ENCODE measurements around the gene SOX30. TPM values are rescaled to one million over a fixed set of nuclear protein-coding genes. Genes with fewer than 3 reads are reported as not detected.

The SOX30 gene
- total and polyA plus RNA-seq, 4 donors: under 0.01 to 0.21 TPM; not detected in 2

DNA sequence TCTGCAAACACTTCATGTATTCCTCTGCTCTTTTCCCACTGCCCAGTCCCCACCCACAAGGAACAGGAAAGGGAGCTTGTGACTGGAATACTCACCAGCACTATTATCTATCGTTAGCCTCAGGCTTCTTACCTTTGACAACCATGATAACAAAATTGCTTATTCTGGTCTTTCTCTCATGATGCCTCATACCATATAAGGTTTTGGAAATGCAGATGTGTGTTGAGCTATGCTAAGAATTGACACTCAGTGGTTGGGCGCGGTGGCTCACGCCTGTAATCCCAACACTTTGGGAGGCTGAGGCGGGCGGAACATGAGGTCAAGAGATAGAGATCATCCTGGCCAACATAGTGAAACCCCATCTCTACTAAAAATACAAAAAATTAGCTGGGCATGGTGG is 25.4 kb downstream of the SOX30 start:
- DNase-seq (ENCODE audit: low spot score): no peak
- WGBS: 92% methylated on average over 6 of the region's 6 CpGs
- no peaks in the 10 kb centered on the region for H3K4me1 ChIP-seq (ENCODE audit: control insufficient read depth in 4 of 4, insufficient read depth in 4 of 4, low read length in 3 of 4)
- H3K27me3 ChIP-seq (ENCODE audit: control insufficient read depth in 4 of 4, insufficient read depth in 4 of 4, low read length in 3 of 4): no peaks in the 10 kb centered on the region
- H3K9me3 ChIP-seq (ENCODE audit: control insufficient read depth in 4 of 4, low read length in 3 of 4): no peaks in the 10 kb centered on the region
- no peak overlapping the region for H3K9ac ChIP-seq (ENCODE audit: low read depth in 1 of 2, low read length in 2 of 2)
- H3K36me3 ChIP-seq (ENCODE audit: control insufficient read depth in 4 of 4, insufficient read depth in 3 of 4, low read depth in 1 of 4, low read length in 3 of 4): no peaks in the 10 kb centered on the region
- H3K27ac ChIP-seq (ENCODE audit: low read depth in 1 of 2, low read length in 2 of 2): no peak overlapping the region
- H3K4me3 ChIP-seq (ENCODE audit: low read depth in 1 of 3, low read length in 3 of 3): no peak overlapping the region
- TF ChIP-seq, protein P1, sequence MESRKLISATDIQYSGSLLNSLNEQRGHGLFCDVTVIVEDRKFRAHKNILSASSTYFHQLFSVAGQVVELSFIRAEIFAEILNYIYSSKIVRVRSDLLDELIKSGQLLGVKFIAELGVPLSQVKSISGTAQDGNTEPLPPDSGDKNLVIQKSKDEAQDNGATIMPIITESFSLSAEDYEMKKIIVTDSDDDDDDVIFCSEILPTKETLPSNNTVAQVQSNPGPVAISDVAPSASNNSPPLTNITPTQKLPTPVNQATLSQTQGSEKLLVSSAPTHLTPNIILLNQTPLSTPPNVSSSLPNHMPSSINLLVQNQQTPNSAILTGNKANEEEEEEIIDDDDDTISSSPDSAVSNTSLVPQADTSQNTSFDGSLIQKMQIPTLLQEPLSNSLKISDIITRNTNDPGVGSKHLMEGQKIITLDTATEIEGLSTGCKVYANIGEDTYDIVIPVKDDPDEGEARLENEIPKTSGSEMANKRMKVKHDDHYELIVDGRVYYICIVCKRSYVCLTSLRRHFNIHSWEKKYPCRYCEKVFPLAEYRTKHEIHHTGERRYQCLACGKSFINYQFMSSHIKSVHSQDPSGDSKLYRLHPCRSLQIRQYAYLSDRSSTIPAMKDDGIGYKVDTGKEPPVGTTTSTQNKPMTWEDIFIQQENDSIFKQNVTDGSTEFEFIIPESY (IDR thresholded peaks at IDR 0.05): no peak
- no peak for TF ChIP-seq RXRA (IDR thresholded peaks at IDR 0.05)

DNA sequence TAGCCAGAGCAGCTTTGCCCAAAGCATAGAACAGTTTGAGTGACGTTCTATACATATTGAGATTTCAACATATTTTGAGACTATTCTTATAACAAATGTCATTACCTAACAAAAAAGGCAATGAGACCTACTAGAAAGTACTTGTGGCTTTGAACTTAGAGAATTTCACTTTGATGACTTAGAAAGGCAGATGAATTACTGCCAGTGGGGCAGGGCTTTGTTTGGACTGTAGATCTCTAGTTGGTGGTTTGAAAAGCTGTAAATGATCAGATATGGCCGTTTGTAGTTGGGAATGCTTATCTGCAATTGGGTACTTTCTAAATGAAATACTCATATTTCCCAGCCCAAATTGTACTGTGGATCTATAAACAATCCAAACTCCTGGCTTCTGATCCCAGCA is 28.1 kb downstream of the SOX30 start:
- Histone ChIP-seq H3K4me3 (ENCODE audit: low read depth in 1 of 3, low read length in 3 of 3) (no peak overlapping the region), H3K9ac (ENCODE audit: low read depth in 1 of 2, low read length in 2 of 2) (no peak overlapping the region), H3K9me3 (ENCODE audit: control insufficient read depth in 4 of 4, low read length in 3 of 4) (no peaks in the 10 kb centered on the region), H3K36me3 (ENCODE audit: control insufficient read depth in 4 of 4, insufficient read depth in 3 of 4, low read depth in 1 of 4, low read length in 3 of 4) (no peaks in the 10 kb centered on the region), H3K4me1 (ENCODE audit: control insufficient read depth in 4 of 4, insufficient read depth in 4 of 4, low read length in 3 of 4) (no peaks in the 10 kb centered on the region), H3K27me3 (ENCODE audit: control insufficient read depth in 4 of 4, insufficient read depth in 4 of 4, low read length in 3 of 4) (no peaks in the 10 kb centered on the region), H3K27ac (ENCODE audit: low read depth in 1 of 2, low read length in 2 of 2) (no peak overlapping the region)
- WGBS: 48% methylated on average over 2 of the region's 2 CpGs
- TF ChIP-seq, protein P2, sequence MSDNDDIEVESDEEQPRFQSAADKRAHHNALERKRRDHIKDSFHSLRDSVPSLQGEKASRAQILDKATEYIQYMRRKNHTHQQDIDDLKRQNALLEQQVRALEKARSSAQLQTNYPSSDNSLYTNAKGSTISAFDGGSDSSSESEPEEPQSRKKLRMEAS (IDR thresholded peaks at IDR 0.05): no peak
- TF ChIP-seq, protein P1 (IDR thresholded peaks at IDR 0.05): no peak
- TF ChIP-seq TAF1 (conservative IDR thresholded peaks at IDR 0.05) (no peak), HNF4A (conservative IDR thresholded peaks at IDR 0.05) (no peak), RXRA (IDR thresholded peaks at IDR 0.05) (no peak), HNF4G (IDR thresholded peaks at IDR 0.05) (no peak), RAD21 (IDR thresholded peaks at IDR 0.05) (no peak), NR2F2 (IDR thresholded peaks at IDR 0.05) (no peak), FOXA2 (IDR thresholded peaks at IDR 0.05) (no peak), YY1 (IDR thresholded peaks at IDR 0.05) (no peak), EGR1 (IDR thresholded peaks at IDR 0.05; ENCODE audit: low read depth in 2 of 2) (no peak), SP1 (IDR thresholded peaks at IDR 0.05) (no peak), FOXA1 (IDR thresholded peaks at IDR 0.05) (no peak), JUND (IDR thresholded peaks at IDR 0.05) (no peak), GABPA (IDR thresholded peaks at IDR 0.05 in 1 of 2, conservative IDR thresholded peaks at IDR 0.05 in 1 of 2) (no peak)
- TF ChIP-seq, protein P3, sequence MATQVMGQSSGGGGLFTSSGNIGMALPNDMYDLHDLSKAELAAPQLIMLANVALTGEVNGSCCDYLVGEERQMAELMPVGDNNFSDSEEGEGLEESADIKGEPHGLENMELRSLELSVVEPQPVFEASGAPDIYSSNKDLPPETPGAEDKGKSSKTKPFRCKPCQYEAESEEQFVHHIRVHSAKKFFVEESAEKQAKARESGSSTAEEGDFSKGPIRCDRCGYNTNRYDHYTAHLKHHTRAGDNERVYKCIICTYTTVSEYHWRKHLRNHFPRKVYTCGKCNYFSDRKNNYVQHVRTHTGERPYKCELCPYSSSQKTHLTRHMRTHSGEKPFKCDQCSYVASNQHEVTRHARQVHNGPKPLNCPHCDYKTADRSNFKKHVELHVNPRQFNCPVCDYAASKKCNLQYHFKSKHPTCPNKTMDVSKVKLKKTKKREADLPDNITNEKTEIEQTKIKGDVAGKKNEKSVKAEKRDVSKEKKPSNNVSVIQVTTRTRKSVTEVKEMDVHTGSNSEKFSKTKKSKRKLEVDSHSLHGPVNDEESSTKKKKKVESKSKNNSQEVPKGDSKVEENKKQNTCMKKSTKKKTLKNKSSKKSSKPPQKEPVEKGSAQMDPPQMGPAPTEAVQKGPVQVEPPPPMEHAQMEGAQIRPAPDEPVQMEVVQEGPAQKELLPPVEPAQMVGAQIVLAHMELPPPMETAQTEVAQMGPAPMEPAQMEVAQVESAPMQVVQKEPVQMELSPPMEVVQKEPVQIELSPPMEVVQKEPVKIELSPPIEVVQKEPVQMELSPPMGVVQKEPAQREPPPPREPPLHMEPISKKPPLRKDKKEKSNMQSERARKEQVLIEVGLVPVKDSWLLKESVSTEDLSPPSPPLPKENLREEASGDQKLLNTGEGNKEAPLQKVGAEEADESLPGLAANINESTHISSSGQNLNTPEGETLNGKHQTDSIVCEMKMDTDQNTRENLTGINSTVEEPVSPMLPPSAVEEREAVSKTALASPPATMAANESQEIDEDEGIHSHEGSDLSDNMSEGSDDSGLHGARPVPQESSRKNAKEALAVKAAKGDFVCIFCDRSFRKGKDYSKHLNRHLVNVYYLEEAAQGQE (IDR thresholded peaks at IDR 0.05): no peak
- TF ChIP-seq, protein P4, sequence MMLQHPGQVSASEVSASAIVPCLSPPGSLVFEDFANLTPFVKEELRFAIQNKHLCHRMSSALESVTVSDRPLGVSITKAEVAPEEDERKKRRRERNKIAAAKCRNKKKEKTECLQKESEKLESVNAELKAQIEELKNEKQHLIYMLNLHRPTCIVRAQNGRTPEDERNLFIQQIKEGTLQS (IDR thresholded peaks at IDR 0.05): no peak
- TF ChIP-seq, protein P5, sequence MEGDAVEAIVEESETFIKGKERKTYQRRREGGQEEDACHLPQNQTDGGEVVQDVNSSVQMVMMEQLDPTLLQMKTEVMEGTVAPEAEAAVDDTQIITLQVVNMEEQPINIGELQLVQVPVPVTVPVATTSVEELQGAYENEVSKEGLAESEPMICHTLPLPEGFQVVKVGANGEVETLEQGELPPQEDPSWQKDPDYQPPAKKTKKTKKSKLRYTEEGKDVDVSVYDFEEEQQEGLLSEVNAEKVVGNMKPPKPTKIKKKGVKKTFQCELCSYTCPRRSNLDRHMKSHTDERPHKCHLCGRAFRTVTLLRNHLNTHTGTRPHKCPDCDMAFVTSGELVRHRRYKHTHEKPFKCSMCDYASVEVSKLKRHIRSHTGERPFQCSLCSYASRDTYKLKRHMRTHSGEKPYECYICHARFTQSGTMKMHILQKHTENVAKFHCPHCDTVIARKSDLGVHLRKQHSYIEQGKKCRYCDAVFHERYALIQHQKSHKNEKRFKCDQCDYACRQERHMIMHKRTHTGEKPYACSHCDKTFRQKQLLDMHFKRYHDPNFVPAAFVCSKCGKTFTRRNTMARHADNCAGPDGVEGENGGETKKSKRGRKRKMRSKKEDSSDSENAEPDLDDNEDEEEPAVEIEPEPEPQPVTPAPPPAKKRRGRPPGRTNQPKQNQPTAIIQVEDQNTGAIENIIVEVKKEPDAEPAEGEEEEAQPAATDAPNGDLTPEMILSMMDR (IDR thresholded peaks at IDR 0.05; ENCODE audit: low read depth, low read length, missing input control): no peak
- DNase-seq (ENCODE audit: low spot score): no peak

All from liver (tissue), 9 donors.